ENCODE results near the gene CHSY1.

Gene CHSY1

DNA sequence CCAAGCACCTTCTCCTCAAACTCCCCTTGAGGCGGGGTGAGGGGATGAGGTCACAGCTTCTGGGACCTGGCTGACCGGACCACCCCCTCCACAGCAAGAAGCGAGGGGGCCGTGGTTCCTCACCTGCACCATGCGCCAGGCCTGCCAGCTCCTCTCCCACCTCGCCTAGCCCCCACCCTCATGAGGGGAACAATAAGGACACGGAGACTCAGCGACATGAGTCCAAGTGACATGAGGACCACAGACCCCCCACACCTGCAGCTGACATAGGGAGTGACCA is 118.7 kb downstream of the CHSY1 start:
- no peaks in the 10 kb centered on the region for H3K79me2 ChIP-seq (ENCODE audit: insufficient read depth, low read depth)
- H3K4me2 ChIP-seq = no peak overlapping the region
- no peak for TF ChIP-seq CTCF (conservative IDR thresholded peaks at IDR 0.05; ENCODE audit: low read depth, low read length)
- peaks cover 60% of the 10 kb centered on the region for H3K4me1 ChIP-seq (ENCODE audit: low read depth, poor library complexity, severe bottlenecking)
- H4K20me1 ChIP-seq (ENCODE audit: insufficient read depth) = no peaks in the 10 kb centered on the region
- H3K4me3 ChIP-seq (IDR thresholded peaks at IDR 0.05; ENCODE audit: insufficient read depth, low read depth, low read length) = no peak overlapping the region
- no peak overlapping the region for H3K27ac ChIP-seq
- no peaks in the 10 kb centered on the region for H3K27me3 ChIP-seq (ENCODE audit: insufficient read depth, low read depth)
- H3K9ac ChIP-seq = no peak overlapping the region
- H2AFZ ChIP-seq (ENCODE audit: low read depth) = no peak overlapping the region
- no peaks in the 10 kb centered on the region for H3K36me3 ChIP-seq (ENCODE audit: insufficient read depth)

DNA sequence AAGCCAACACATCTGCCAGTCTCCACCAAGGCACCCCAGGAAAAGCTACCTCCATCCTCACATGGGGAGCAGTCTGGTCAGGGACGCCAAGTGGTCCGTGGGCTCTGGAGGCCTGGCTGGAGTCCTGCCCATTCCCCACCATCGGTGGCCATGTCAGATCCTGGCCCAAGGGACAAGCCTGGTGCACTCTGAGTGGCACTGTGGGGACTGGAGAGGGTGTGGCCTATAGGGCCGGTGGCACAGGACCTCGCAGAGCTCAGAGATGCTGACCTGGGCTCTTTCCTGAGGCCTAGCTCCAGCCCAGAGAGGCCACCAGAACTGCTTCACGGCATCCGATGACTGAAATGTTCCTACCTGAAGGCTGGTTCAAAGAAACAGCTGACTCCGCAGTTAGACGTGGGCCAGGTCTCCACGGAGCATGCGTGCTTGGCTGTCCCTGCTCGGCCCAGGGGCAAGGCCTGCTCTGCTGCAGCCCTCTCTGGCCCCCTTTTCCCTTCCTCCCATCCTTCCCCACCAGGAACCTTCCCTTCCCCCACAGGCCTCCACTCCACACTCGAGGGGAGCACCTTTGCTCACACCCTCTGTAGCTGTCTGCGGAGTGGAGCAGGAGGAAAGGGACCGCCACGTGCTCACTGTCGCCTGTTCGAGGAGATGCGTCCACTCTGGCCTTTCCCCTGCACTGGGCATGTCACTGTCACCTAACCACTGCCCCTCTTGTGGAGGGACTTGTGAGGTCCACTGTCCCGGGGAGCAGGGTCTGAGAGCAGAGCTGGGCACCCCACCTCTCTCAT is 119.3 kb downstream of the CHSY1 start:
- H3K79me2 ChIP-seq (ENCODE audit: insufficient read depth, low read depth) = no peaks in the 10 kb centered on the region
- H3K27ac ChIP-seq = no peak overlapping the region
- no peak overlapping the region for H3K4me2 ChIP-seq
- H3K9ac ChIP-seq = no peak overlapping the region
- no peak for TF ChIP-seq CTCF (conservative IDR thresholded peaks at IDR 0.05; ENCODE audit: low read depth, low read length)
- no peak overlapping the region for H3K4me3 ChIP-seq (IDR thresholded peaks at IDR 0.05; ENCODE audit: insufficient read depth, low read depth, low read length)
- no peaks in the 10 kb centered on the region for H3K36me3 ChIP-seq (ENCODE audit: insufficient read depth)
- no peak overlapping the region for H2AFZ ChIP-seq (ENCODE audit: low read depth)
- no peaks in the 10 kb centered on the region for H3K27me3 ChIP-seq (ENCODE audit: insufficient read depth, low read depth)
- H3K4me1 ChIP-seq (ENCODE audit: low read depth, poor library complexity, severe bottlenecking) = peaks cover 60% of the 10 kb centered on the region
- no peaks in the 10 kb centered on the region for H4K20me1 ChIP-seq (ENCODE audit: insufficient read depth)

GRCh38 chr15:101131489-101132389 is 120.1 kb downstream of the CHSY1 start:
- Histone ChIP-seq H3K27ac (no peak overlapping the region), H2AFZ (ENCODE audit: low read depth) (no peak overlapping the region), H3K79me2 (ENCODE audit: insufficient read depth, low read depth) (no peaks in the 10 kb centered on the region), H3K36me3 (ENCODE audit: insufficient read depth) (no peaks in the 10 kb centered on the region), H3K27me3 (ENCODE audit: insufficient read depth, low read depth) (no peaks in the 10 kb centered on the region), H4K20me1 (ENCODE audit: insufficient read depth) (no peaks in the 10 kb centered on the region), H3K4me2 (no peak overlapping the region), H3K9ac (no peak overlapping the region), H3K4me1 (ENCODE audit: low read depth, poor library complexity, severe bottlenecking) (peaks cover 60% of the 10 kb centered on the region), H3K4me3 (IDR thresholded peaks at IDR 0.05; ENCODE audit: insufficient read depth, low read depth, low read length) (no peak overlapping the region)
- no peak for TF ChIP-seq CTCF (conservative IDR thresholded peaks at IDR 0.05; ENCODE audit: low read depth, low read length)

- H3K79me2 ChIP-seq (ENCODE audit: insufficient read depth, low read depth) = 0 out of 2 replicates have a peak, but pooled peaks cover 4% of the 10 kb centered on the region
- peaks cover 60% of the 10 kb centered on the region for H3K4me1 ChIP-seq (ENCODE audit: low read depth, poor library complexity, severe bottlenecking)
- no peak for TF ChIP-seq CTCF (conservative IDR thresholded peaks at IDR 0.05; ENCODE audit: low read depth, low read length)
- H2AFZ ChIP-seq (ENCODE audit: low read depth) = no peak overlapping the region
- H3K9ac ChIP-seq = no peak overlapping the region
- no peaks in the 10 kb centered on the region for H4K20me1 ChIP-seq (ENCODE audit: insufficient read depth)
- H3K4me3 ChIP-seq (IDR thresholded peaks at IDR 0.05; ENCODE audit: insufficient read depth, low read depth, low read length) = no peak overlapping the region
- no peaks in the 10 kb centered on the region for H3K36me3 ChIP-seq (ENCODE audit: insufficient read depth)
- no peak overlapping the region for H3K4me2 ChIP-seq
- no peak overlapping the region; the same call in 1 of the 2 replicates for H3K27ac ChIP-seq
- H3K27me3 ChIP-seq (ENCODE audit: insufficient read depth, low read depth) = no peaks in the 10 kb centered on the region
These were observed 121.9 kb downstream of the CHSY1 start for GRCh38 chr15:101129851-101130380.

Measured in KMS-11 (cell line).